Esophagus squamous epithelium (tissue), 5 donors: ENCODE results near the gene ANKS1B. TPM values are rescaled to one million over a fixed set of nuclear protein-coding genes. Genes with fewer than 3 reads are reported as not detected.

Source experiments
- DNase-seq: peaks from one replicate; lab custom pipeline; 2025; lab: John Stamatoyannopoulos, UW
- H3K27ac ChIP-seq, 4 donors: fragments of 200-600 bp; sonication (generic); one replicate each; pipeline ENCODE4 v1.5.1; 2016 to 2019; ENCODE audit warnings: mild to moderate bottlenecking in 1 of 4
- H3K27me3 ChIP-seq, 4 donors: fragments of 200-600 bp; sonication (generic); 1 replicate in 3 of 4; 2 replicates in 1 of 4; pipeline versions ENCODE4 v1.5.1 to v1.6.0; 2017 to 2021; ENCODE audit warnings: antibody characterized with exemption in 1 of 4
- H3K36me3 ChIP-seq, 3 donors: fragments of 200-600 bp; sonication (generic); one replicate each; pipeline ENCODE4 v1.5.1; 2016 to 2019
- H3K4me1 ChIP-seq, 3 donors: fragments of 200-600 bp; sonication (generic); one replicate each; pipeline ENCODE4 v1.5.1; 2017 to 2019
- H3K4me3 ChIP-seq, 4 donors: fragments of 200-600 bp; sonication (generic); 1 replicate in 3 of 4; 2 replicates in 1 of 4; pipeline ENCODE4 v1.5.1; 2016 to 2019; ENCODE audit warnings: mild to moderate bottlenecking in 2 of 4, moderate library complexity in 1 of 4
- H3K9me3 ChIP-seq, 3 donors: fragments of 200-600 bp; sonication (generic); one replicate each; pipeline ENCODE4 v1.5.1; 2016 to 2019
- POLR2A ChIP-seq, 4 donors: fragments of 450-650 bp; IDR thresholded peaks; one replicate each; pipeline ENCODE4 v1.6.1; 2017; ENCODE audit warnings: antibody characterized with exemption in 4 of 4, mild to moderate bottlenecking in 4 of 4, moderate library complexity in 3 of 4
- WGBS, 2 donors: methylation state at CpG; one replicate each; pipeline ENCODE4 v1.1.5; 2018; 5-methylcytosine and 5-hydroxymethylcytosine counted together
- intact Hi-C: fragments of 100-400 bp; cut with DNase I; formaldehyde crosslinking; loops from one replicate; pipeline ENCODE4 v1.15.0; 2022
- total RNA-seq, 4 donors: library from RNA; depleted of rRNA; stranded (reverse); fragments of >200 nt; gene quantifications; one replicate each; pipeline ENCODE4 v1.1.0, GENCODE V29; 2016
- TF ChIP-seq, protein P1 (sequence below), 6 experiments: fragments of 450-650 bp in 4 of 6; fragments of 200-600 bp in 2 of 6; sonication (generic) in 2 of 6; IDR thresholded peaks; one replicate each; pipeline ENCODE4 v1.5.1; 2016 to 2019; ENCODE audit warnings: antibody characterized with exemption in 6 of 6, mild to moderate bottlenecking in 4 of 6, moderate library complexity in 4 of 6
- donor health status: DM: yes; HTN: yes; CAD: no.

The ANKS1B gene
- total RNA-seq, 4 donors from 2014 or later: 1.6 to 15.8 (median 8.1) TPM

DNA sequence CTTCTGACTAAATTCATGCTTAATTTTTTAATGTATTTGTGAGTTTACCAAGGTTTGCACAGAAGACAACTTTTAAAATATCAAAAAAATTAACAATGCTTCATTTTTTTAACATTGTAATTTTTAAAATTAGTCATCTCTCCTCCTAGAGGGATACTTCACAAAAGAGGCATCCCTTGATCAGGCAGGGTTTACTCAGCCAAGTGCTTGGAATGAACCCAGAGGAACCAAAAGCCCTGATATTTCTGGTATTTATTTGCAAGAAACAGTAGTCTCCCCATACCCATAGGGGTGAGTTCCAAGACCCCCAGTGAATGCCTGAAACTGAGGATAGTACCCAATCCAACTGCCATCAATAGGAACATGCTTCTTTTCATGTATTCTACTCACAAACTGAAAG is 284.7 kb downstream of the ANKS1B start:
- Histone ChIP-seq H3K9me3 (no peaks in the 10 kb centered on the region), H3K4me3 (no peak overlapping the region), H3K36me3 (no peaks in the 10 kb centered on the region), H3K27ac (no peak overlapping the region), H3K27me3 (no peaks in the 10 kb centered on the region), H3K4me1 (no peaks in the 10 kb centered on the region)
- intact Hi-C loops: no loop called here
- TF ChIP-seq, protein P1, sequence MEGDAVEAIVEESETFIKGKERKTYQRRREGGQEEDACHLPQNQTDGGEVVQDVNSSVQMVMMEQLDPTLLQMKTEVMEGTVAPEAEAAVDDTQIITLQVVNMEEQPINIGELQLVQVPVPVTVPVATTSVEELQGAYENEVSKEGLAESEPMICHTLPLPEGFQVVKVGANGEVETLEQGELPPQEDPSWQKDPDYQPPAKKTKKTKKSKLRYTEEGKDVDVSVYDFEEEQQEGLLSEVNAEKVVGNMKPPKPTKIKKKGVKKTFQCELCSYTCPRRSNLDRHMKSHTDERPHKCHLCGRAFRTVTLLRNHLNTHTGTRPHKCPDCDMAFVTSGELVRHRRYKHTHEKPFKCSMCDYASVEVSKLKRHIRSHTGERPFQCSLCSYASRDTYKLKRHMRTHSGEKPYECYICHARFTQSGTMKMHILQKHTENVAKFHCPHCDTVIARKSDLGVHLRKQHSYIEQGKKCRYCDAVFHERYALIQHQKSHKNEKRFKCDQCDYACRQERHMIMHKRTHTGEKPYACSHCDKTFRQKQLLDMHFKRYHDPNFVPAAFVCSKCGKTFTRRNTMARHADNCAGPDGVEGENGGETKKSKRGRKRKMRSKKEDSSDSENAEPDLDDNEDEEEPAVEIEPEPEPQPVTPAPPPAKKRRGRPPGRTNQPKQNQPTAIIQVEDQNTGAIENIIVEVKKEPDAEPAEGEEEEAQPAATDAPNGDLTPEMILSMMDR (IDR thresholded peaks at IDR 0.05): no peak
- no peak for TF ChIP-seq POLR2A (IDR thresholded peaks at IDR 0.05)
- no peak for DNase-seq

DNA sequence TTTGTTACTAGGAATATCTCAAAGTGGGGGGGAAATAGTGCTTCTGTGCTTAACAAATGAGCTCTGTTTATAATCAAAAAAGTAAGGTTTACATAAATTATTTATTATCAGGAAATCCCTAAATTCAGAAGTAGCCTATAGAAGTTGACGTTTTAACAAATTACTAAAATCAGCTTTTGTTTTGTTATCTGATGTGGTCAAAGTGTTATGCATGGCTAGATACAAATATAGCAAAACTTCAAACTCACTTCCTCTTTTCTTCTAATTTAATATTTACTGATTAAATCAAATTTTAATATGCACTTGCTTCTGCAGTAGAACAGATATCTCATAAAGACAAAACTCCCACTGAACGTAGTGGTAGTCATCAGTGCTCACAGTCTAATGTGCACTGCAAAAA is 289.7 kb downstream of the ANKS1B start:
- TF ChIP-seq, protein P1 (IDR thresholded peaks at IDR 0.05): no peak
- no peak for TF ChIP-seq POLR2A (IDR thresholded peaks at IDR 0.05)

DNA sequence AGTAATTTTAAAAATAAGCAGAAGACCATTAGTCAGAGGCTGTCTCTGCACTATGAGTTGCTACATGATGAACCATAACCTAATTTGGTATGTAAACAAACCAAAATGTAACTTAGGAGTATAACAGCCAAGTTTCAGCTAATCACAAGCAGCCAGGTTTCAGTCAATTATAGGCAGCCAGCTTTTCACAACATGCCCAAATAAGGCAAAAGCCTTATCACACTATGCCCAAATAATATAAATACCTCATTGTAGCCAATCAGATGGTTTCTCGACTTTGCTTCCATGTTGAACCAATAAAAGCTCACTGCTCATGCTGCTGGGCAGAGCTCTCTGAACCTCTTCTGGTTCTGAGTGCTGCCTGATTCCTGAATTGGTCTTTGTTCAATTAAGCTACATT is 298.6 kb downstream of the ANKS1B start:
- Histone ChIP-seq H3K4me1 (no peaks in the 10 kb centered on the region), H3K36me3 (no peaks in the 10 kb centered on the region), H3K9me3 (no peaks in the 10 kb centered on the region), H3K4me3 (no peak overlapping the region), H3K27ac (no peak overlapping the region), H3K27me3 (no peaks in the 10 kb centered on the region)
- no peak for DNase-seq
- TF ChIP-seq, protein P1 (IDR thresholded peaks at IDR 0.05): no peak
- TF ChIP-seq POLR2A (IDR thresholded peaks at IDR 0.05): no peak
- intact Hi-C loops: no loop called here
- 81 to 83% methylated on average over 1 of the region's 1 CpG for WGBS, 2 donors

More for the DNA sequence above, 289.7 kb downstream of the ANKS1B start:
- WGBS, 2 donors: 37 to 50% methylated on average over 2 of the region's 2 CpGs
- no peak overlapping the region for H3K4me3 ChIP-seq
- H3K4me1 ChIP-seq: no peaks in the 10 kb centered on the region
- H3K27me3 ChIP-seq: no peaks in the 10 kb centered on the region
- H3K27ac ChIP-seq: no peak overlapping the region
- H3K9me3 ChIP-seq: no peaks in the 10 kb centered on the region
- intact Hi-C loops: no loop called here
- DNase-seq: no peak
- no peaks in the 10 kb centered on the region for H3K36me3 ChIP-seq

DNA sequence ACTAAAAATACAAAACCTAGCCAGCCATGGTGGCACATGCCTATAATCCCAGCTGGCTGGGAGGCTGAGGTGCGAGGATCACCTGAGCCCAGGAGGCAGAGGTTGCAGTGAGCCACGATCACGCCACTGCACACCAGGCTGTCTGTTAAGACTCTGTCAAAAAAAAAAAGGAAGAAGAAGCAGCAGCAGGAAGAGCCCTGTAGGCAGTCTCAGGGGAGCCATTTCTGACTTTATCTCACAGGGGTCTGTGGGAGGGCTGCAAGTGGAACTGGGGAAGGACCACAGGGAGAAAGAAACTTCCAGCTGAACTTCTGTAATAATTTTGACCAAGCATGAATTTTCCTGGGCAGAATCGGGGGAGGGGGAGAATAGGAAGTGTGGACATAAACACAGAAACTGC is 304.5 kb downstream of the ANKS1B start:
- TF ChIP-seq, protein P1 (IDR thresholded peaks at IDR 0.05): no peak
- no peak for TF ChIP-seq POLR2A (IDR thresholded peaks at IDR 0.05)
- Histone ChIP-seq H3K4me1 (no peaks in the 10 kb centered on the region), H3K27ac (no peak overlapping the region), H3K9me3 (peaks cover 0 to 3% (median 0%) of the 10 kb centered on the region in 3 donors), H3K36me3 (no peaks in the 10 kb centered on the region), H3K27me3 (no peaks in the 10 kb centered on the region), H3K4me3 (no peak overlapping the region)
- no peak for DNase-seq
- WGBS, 2 donors: 77 to 79% methylated on average over 4 of the region's 4 CpGs
- intact Hi-C loops: no loop called here

DNA sequence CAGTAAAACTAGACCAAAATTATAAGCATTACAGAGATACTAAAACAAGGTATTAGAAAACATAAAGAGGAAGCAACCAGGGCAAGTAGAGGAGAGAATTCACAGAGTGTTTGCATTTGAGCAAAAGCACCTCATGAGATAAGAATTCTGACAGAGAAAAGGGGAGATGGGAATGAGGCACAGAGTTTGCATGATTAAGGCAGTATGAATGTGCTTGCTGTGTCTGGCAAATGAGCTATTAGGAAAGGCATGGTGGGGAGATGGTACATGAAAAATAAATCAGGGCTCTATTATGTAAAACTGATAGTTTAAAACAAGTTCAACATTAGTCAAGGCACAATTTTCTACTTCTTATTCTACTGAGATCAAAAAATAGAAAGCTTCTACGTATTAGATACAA is 314.1 kb downstream of the ANKS1B start:
- Histone ChIP-seq H3K4me3 (no peak overlapping the region), H3K27me3 (no peaks in the 10 kb centered on the region), H3K9me3 (no peaks in the 10 kb centered on the region), H3K27ac (no peak overlapping the region), H3K4me1 (no peaks in the 10 kb centered on the region), H3K36me3 (no peaks in the 10 kb centered on the region)
- DNase-seq: no peak
- TF ChIP-seq POLR2A (IDR thresholded peaks at IDR 0.05): no peak
- TF ChIP-seq, protein P1 (IDR thresholded peaks at IDR 0.05): no peak
- intact Hi-C loops: no loop called here
- 48 to 67% methylated on average over 1 of the region's 1 CpG for WGBS, 2 donors
